ENCODE measurements around the gene LEF1.
A peak's percentile ranks its signal among the peaks of the same experiment; 100 is the strongest.

LEF1 gene

GRCh38 chr4:108193886-108194672, 25.3 kb upstream of the LEF1 start:
- H3K27me3 ChIP-seq (ENCODE audit: control insufficient read depth, insufficient read depth, low read length), result no peaks in the 10 kb centered on the region
- H3K4me3 ChIP-seq (ENCODE audit: low read length), result no peak overlapping the region
- H3K27ac ChIP-seq (ENCODE audit: low read depth, low read length), result no peak overlapping the region
- no peaks in the 10 kb centered on the region for H3K36me3 ChIP-seq (ENCODE audit: control insufficient read depth, insufficient read depth, low read length)
- no peaks in the 10 kb centered on the region for H3K4me1 ChIP-seq (ENCODE audit: control insufficient read depth, insufficient read depth, low read length)
- H3K9ac ChIP-seq (ENCODE audit: low read length), result no peak overlapping the region

GRCh38 chr4:108192935-108193334, 24.2 kb upstream of the LEF1 start:
- no peaks in the 10 kb centered on the region for H3K4me1 ChIP-seq (ENCODE audit: control insufficient read depth, insufficient read depth, low read length)
- H3K36me3 ChIP-seq (ENCODE audit: control insufficient read depth, insufficient read depth, low read length), result no peaks in the 10 kb centered on the region
- H3K9ac ChIP-seq (ENCODE audit: low read length), result no peak overlapping the region
- H3K27ac ChIP-seq (ENCODE audit: low read depth, low read length), result no peak overlapping the region
- no peaks in the 10 kb centered on the region for H3K27me3 ChIP-seq (ENCODE audit: control insufficient read depth, insufficient read depth, low read length)
- no peak overlapping the region for H3K4me3 ChIP-seq (ENCODE audit: low read length)

- Histone ChIP-seq H3K27me3 (ENCODE audit: control insufficient read depth, insufficient read depth, low read length) (no peaks in the 10 kb centered on the region), H3K4me3 (ENCODE audit: low read length) (no peak overlapping the region), H3K36me3 (ENCODE audit: control insufficient read depth, insufficient read depth, low read length) (no peaks in the 10 kb centered on the region), H3K9ac (ENCODE audit: low read length) (no peak overlapping the region), H3K4me1 (ENCODE audit: control insufficient read depth, insufficient read depth, low read length) (no peaks in the 10 kb centered on the region), H3K27ac (ENCODE audit: low read depth, low read length) (no peak overlapping the region)
Observed at GRCh38 chr4:108192056-108192455, 23.3 kb upstream of the LEF1 start.

GRCh38 chr4:108191269-108191914, 22.7 kb upstream of the LEF1 start:
- H3K27ac ChIP-seq (ENCODE audit: low read depth, low read length), result no peak overlapping the region
- H3K27me3 ChIP-seq (ENCODE audit: control insufficient read depth, insufficient read depth, low read length), result no peaks in the 10 kb centered on the region
- no peaks in the 10 kb centered on the region for H3K36me3 ChIP-seq (ENCODE audit: control insufficient read depth, insufficient read depth, low read length)
- H3K4me3 ChIP-seq (ENCODE audit: low read length), result no peak overlapping the region
- H3K9ac ChIP-seq (ENCODE audit: low read length), result no peak overlapping the region
- no peaks in the 10 kb centered on the region for H3K4me1 ChIP-seq (ENCODE audit: control insufficient read depth, insufficient read depth, low read length)

GRCh38 chr4:108188770-108189169, 20.0 kb upstream of the LEF1 start:
- H3K9ac ChIP-seq (ENCODE audit: low read length), result no peak overlapping the region
- H3K36me3 ChIP-seq (ENCODE audit: control insufficient read depth, insufficient read depth, low read length), result no peaks in the 10 kb centered on the region
- H3K4me3 ChIP-seq (ENCODE audit: low read length), result no peak overlapping the region
- no peaks in the 10 kb centered on the region for H3K27me3 ChIP-seq (ENCODE audit: control insufficient read depth, insufficient read depth, low read length)
- H3K27ac ChIP-seq (ENCODE audit: low read depth, low read length), result no peak overlapping the region
- H3K4me1 ChIP-seq (ENCODE audit: control insufficient read depth, insufficient read depth, low read length), result no peaks in the 10 kb centered on the region

- no peaks in the 10 kb centered on the region for H3K36me3 ChIP-seq (ENCODE audit: control insufficient read depth, insufficient read depth, low read length)
Observed at GRCh38 chr4:108185252-108185651, 16.5 kb upstream of the LEF1 start.

GRCh38 chr4:108184453-108185049, 15.8 kb upstream of the LEF1 start:
- no peaks in the 10 kb centered on the region for H3K36me3 ChIP-seq (ENCODE audit: control insufficient read depth, insufficient read depth, low read length)
- no peak overlapping the region for H3K4me3 ChIP-seq (ENCODE audit: low read length)
- no peaks in the 10 kb centered on the region for H3K27me3 ChIP-seq (ENCODE audit: control insufficient read depth, insufficient read depth, low read length)
- H3K4me1 ChIP-seq (ENCODE audit: control insufficient read depth, insufficient read depth, low read length), result no peaks in the 10 kb centered on the region
- H3K9ac ChIP-seq (ENCODE audit: low read length), result no peak overlapping the region
- H3K27ac ChIP-seq (ENCODE audit: low read depth, low read length), result no peak overlapping the region

More at GRCh38 chr4:108185252-108185651, 16.5 kb upstream of the LEF1 start:
- Histone ChIP-seq H3K27ac (ENCODE audit: low read depth, low read length) (no peak overlapping the region), H3K4me3 (ENCODE audit: low read length) (no peak overlapping the region), H3K27me3 (ENCODE audit: control insufficient read depth, insufficient read depth, low read length) (no peaks in the 10 kb centered on the region), H3K4me1 (ENCODE audit: control insufficient read depth, insufficient read depth, low read length) (no peaks in the 10 kb centered on the region), H3K9ac (ENCODE audit: low read length) (no peak overlapping the region)

- no peak overlapping the region for H3K4me3 ChIP-seq (ENCODE audit: low read length)
- no peak overlapping the region for H3K9ac ChIP-seq (ENCODE audit: low read length)
- no peaks in the 10 kb centered on the region for H3K27me3 ChIP-seq (ENCODE audit: control insufficient read depth, insufficient read depth, low read length)
- no peak overlapping the region for H3K27ac ChIP-seq (ENCODE audit: low read depth, low read length)
- no peaks in the 10 kb centered on the region for H3K4me1 ChIP-seq (ENCODE audit: control insufficient read depth, insufficient read depth, low read length)
- H3K36me3 ChIP-seq (ENCODE audit: control insufficient read depth, insufficient read depth, low read length), result no peaks in the 10 kb centered on the region
Observed at GRCh38 chr4:108181704-108182103, 13.0 kb upstream of the LEF1 start.

- H3K4me1 ChIP-seq (ENCODE audit: control insufficient read depth, insufficient read depth, low read length), result no peaks in the 10 kb centered on the region
- no peak overlapping the region for H3K4me3 ChIP-seq (ENCODE audit: low read length)
- H3K27ac ChIP-seq (ENCODE audit: low read depth, low read length), result no peak overlapping the region
- no peaks in the 10 kb centered on the region for H3K27me3 ChIP-seq (ENCODE audit: control insufficient read depth, insufficient read depth, low read length)
- no peaks in the 10 kb centered on the region for H3K36me3 ChIP-seq (ENCODE audit: control insufficient read depth, insufficient read depth, low read length)
- no peak overlapping the region for H3K9ac ChIP-seq (ENCODE audit: low read length)
Observed at GRCh38 chr4:108180513-108180912, 11.8 kb upstream of the LEF1 start.

GRCh38 chr4:108175966-108176365, 7.2 kb upstream of the LEF1 start:
- Histone ChIP-seq H3K27me3 (ENCODE audit: control insufficient read depth, insufficient read depth, low read length) (peaks cover 11% of the 10 kb centered on the region), H3K36me3 (ENCODE audit: control insufficient read depth, insufficient read depth, low read length) (no peaks in the 10 kb centered on the region), H3K4me3 (ENCODE audit: low read length) (no peak overlapping the region), H3K9ac (ENCODE audit: low read length) (no peak overlapping the region), H3K27ac (ENCODE audit: low read depth, low read length) (no peak overlapping the region), H3K4me1 (ENCODE audit: control insufficient read depth, insufficient read depth, low read length) (no peaks in the 10 kb centered on the region)

- no peak overlapping the region for H3K9ac ChIP-seq (ENCODE audit: low read length)
- H3K4me1 ChIP-seq (ENCODE audit: control insufficient read depth, insufficient read depth, low read length), result no peaks in the 10 kb centered on the region
- H3K27me3 ChIP-seq (ENCODE audit: control insufficient read depth, insufficient read depth, low read length), result peaks cover 16% of the 10 kb centered on the region
- no peaks in the 10 kb centered on the region for H3K36me3 ChIP-seq (ENCODE audit: control insufficient read depth, insufficient read depth, low read length)
- no peak overlapping the region for H3K27ac ChIP-seq (ENCODE audit: low read depth, low read length)
- H3K4me3 ChIP-seq (ENCODE audit: low read length), result no peak overlapping the region
Observed at GRCh38 chr4:108174856-108175255, 6.1 kb upstream of the LEF1 start.

- Histone ChIP-seq H3K27ac (ENCODE audit: low read depth, low read length) (no peak overlapping the region), H3K27me3 (ENCODE audit: control insufficient read depth, insufficient read depth, low read length) (peaks cover 27% of the 10 kb centered on the region), H3K36me3 (ENCODE audit: control insufficient read depth, insufficient read depth, low read length) (no peaks in the 10 kb centered on the region)
Observed at GRCh38 chr4:108173599-108174057, 4.9 kb upstream of the LEF1 start.

More at GRCh38 chr4:108173599-108174057, 4.9 kb upstream of the LEF1 start:
- Histone ChIP-seq H3K4me1 (ENCODE audit: control insufficient read depth, insufficient read depth, low read length) (peaks cover 3% of the 10 kb centered on the region), H3K4me3 (ENCODE audit: low read length) (peak overlapping the region; percentile 66), H3K9ac (ENCODE audit: low read length) (no peak overlapping the region)
